ENCODE measurements around the gene BCL7A.

DNA sequence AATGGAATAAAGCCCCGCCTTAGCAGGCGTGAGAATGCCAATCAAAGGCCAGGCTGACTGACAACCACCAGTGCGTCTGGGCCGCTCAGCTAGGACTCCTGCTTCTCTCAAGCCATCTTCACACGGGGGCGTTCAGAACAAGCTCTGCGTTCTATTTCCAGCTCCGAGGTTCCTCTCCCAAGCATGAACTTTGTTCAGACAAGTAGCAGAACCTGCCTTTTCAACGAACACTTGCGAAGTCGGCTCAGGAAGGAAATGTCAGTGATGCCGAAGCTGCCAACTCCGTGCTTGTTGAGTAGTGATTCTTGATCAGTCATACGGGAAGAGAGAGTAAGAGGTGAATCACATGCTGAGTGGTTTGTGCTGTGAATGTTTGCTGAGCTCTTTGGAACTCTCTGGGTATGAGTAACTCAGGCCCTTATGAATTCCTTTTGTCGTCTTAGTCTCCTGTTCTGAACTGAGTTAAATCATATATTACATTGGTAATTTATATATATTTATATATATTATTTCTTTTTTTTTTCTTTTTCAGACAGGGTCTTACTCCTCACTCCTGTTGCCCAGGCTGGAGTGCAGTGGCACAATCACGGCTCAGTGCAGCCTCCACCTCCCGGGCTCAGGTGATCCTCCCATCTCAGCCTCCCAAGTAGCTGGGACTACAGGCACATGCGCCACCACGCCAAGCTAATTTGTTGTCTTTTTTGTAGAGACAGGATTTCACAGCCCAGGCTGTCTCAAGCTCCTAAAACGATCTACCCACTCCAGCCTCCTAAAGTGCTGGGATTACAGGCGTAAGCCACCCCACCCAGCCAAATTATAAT lies 29.4 kb upstream of the BCL7A start:
- TF ChIP-seq, protein P1, sequence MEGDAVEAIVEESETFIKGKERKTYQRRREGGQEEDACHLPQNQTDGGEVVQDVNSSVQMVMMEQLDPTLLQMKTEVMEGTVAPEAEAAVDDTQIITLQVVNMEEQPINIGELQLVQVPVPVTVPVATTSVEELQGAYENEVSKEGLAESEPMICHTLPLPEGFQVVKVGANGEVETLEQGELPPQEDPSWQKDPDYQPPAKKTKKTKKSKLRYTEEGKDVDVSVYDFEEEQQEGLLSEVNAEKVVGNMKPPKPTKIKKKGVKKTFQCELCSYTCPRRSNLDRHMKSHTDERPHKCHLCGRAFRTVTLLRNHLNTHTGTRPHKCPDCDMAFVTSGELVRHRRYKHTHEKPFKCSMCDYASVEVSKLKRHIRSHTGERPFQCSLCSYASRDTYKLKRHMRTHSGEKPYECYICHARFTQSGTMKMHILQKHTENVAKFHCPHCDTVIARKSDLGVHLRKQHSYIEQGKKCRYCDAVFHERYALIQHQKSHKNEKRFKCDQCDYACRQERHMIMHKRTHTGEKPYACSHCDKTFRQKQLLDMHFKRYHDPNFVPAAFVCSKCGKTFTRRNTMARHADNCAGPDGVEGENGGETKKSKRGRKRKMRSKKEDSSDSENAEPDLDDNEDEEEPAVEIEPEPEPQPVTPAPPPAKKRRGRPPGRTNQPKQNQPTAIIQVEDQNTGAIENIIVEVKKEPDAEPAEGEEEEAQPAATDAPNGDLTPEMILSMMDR (IDR thresholded peaks at IDR 0.05; ENCODE audit: low read depth, low read length, poor library complexity, severe bottlenecking), result no peak
- TF ChIP-seq EZH2phosphoT487 (IDR thresholded peaks at IDR 0.05; ENCODE audit: borderline replicate concordance, low read length), result no peak
